Measurements from ENCODE around the gene KCNK15.

GRCh38 chr20:44719841-44720240 is 25.8 kb upstream of the KCNK15 start:
- TF ChIP-seq MEIS2 (IDR thresholded peaks at IDR 0.05; ENCODE audit: partially characterized antibody) (no peak), BDP1 (IDR thresholded peaks at IDR 0.05; ENCODE audit: insufficient read depth, insufficient read length) (no peak), FOXA3 (CRISPR knock-in tag; conservative IDR thresholded peaks at IDR 0.05 in 1 of 2, IDR thresholded peaks at IDR 0.05 in 1 of 2) (no peak), ZBED1 (IDR thresholded peaks at IDR 0.05) (no peak), BHLHE40 (IDR thresholded peaks at IDR 0.05; ENCODE audit: low read length) (no peak), JUND (IDR thresholded peaks at IDR 0.05; ENCODE audit: borderline replicate concordance, low read depth, low read length) (no peak), JUND (tag; IDR thresholded peaks at IDR 0.05; ENCODE audit: borderline replicate concordance, low read depth, low read length) (no peak), EP300 (IDR thresholded peaks at IDR 0.05; ENCODE audit: low read length) (no peak), CTCF (IDR thresholded peaks at IDR 0.05 in 2 of 3, conservative IDR thresholded peaks at IDR 0.05 in 1 of 3; ENCODE audit: insufficient read depth in 2 of 3, low read depth in 1 of 3, low read length in 3 of 3) (no peak), PURB (CRISPR knock-in tag; IDR thresholded peaks at IDR 0.05; ENCODE audit: low read depth) (no peak), KAT2B (IDR thresholded peaks at IDR 0.05; ENCODE audit: low read depth, low read length) (no peak), NR1H2 (CRISPR knock-in tag; IDR thresholded peaks at IDR 0.05) (no peak), SRSF9 (IDR thresholded peaks at IDR 0.05; ENCODE audit: borderline replicate concordance, low read depth, low read length) (no peak), FOXO4 (CRISPR knock-in tag; IDR thresholded peaks at IDR 0.05) (no peak)
